A549 treated with dexamethasone at 1 μM for 4 hours (cell line): ENCODE measurements around the gene EMCN. TPM values are rescaled to one million over a fixed set of nuclear protein-coding genes. Genes with fewer than 3 reads are reported as not detected.

Source experiments
- total RNA-seq: library from RNA; stranded (reverse); fragments of 200-300 nt; extraction: Qiagen RNA extraction; gene quantifications from 5 replicates; pipeline ENCODE4 v1.2.3, GENCODE V29; 2022

EMCN gene, protein sequence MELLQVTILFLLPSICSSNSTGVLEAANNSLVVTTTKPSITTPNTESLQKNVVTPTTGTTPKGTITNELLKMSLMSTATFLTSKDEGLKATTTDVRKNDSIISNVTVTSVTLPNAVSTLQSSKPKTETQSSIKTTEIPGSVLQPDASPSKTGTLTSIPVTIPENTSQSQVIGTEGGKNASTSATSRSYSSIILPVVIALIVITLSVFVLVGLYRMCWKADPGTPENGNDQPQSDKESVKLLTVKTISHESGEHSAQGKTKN
- not detected in 5 replicates for total RNA-seq

DNA sequence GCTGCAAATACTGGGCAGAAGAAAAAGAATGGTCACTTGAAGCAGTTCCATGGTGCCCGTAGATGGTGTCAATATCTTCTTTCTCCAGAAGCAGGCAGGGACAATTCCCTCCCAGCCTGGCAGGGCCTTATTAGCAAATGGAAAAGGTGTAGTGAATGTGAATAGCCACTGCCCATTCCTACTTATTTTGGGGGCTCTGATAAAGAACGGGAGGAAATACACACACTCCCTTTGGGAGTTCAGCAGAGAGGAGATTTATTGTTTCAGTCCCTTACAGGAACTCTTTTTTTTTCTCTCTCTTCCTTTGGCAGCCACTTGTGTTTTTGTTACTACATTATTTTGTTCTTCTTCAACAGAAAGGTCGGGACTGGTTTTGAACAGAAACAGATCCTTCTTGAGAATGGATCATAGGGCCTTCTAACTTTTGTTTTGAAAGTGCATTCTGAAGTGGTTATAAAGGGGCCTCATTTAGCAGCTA, at the start of gene EMCN:
Gene EMCN, minus strand, starts transcription at position 159 of the 478 bp plus-strand sequence. Its CDS starts 108 bp downstream, at position 51.

